Transverse colon (tissue), 4 donors: Measurements from ENCODE around the gene LETM1. TPM values are rescaled to one million over a fixed set of nuclear protein-coding genes. Genes with fewer than 3 reads are reported as not detected.

Source experiments
- DNase-seq: peaks from one replicate; pipeline ENCODE4 v3.0.0-alpha.2; 2019
- H3K27ac ChIP-seq, 4 donors: fragments of 200-600 bp; sonication (generic); 2 replicates each; pipeline ENCODE4 v1.5.1; 2016 to 2018; ENCODE audit warnings: inconsistent platforms in 4 of 4
- H3K27me3 ChIP-seq: fragments of 200-600 bp; sonication (generic); 2 replicates; pipeline ENCODE4 v1.5.1; 2017; ENCODE audit warnings: inconsistent platforms
- H3K36me3 ChIP-seq, 4 donors: fragments of 200-600 bp; sonication (generic); 2 replicates each; pipeline ENCODE4 v1.5.1; 2017 to 2019; ENCODE audit warnings: inconsistent platforms in 4 of 4
- H3K4me1 ChIP-seq, 4 donors: fragments of 200-600 bp; sonication (generic); 2 replicates each; pipeline ENCODE4 v1.5.1; 2017 to 2020; ENCODE audit warnings: inconsistent platforms in 4 of 4
- H3K4me3 ChIP-seq, 4 donors: fragments of 200-600 bp; sonication (generic); 1 replicate in 1 of 4; 2 replicates in 3 of 4; pipeline versions ENCODE4 v1.5.1 to v1.6.1; 2017 to 2019; ENCODE audit warnings: inconsistent platforms in 4 of 4
- H3K9me3 ChIP-seq, 2 donors: fragments of 200-600 bp; sonication (generic); 2 replicates each; pipeline ENCODE4 v1.5.1; 2017 to 2019; ENCODE audit warnings: inconsistent platforms in 2 of 2
- CTCF ChIP-seq, 5 experiments: fragments of 200-600 bp in 3 of 5; fragments of 450-650 bp in 2 of 5; sonication (generic) in 3 of 5; IDR thresholded peaks; 1 replicate in 2 of 5; 2 replicates in 3 of 5; pipeline ENCODE4 v1.5.1; 2016 to 2017; ENCODE audit warnings: antibody characterized with exemption in 5 of 5, inconsistent platforms in 3 of 5, mild to moderate bottlenecking in 2 of 5, moderate library complexity in 1 of 5
- EP300 ChIP-seq: sonication (generic); formaldehyde crosslinking; IDR thresholded peaks from one replicate; pipeline ENCODE4 v1.6.1; 2017; ENCODE audit warnings: antibody characterized with exemption, low read depth
- POLR2A ChIP-seq: fragments of 450-650 bp; IDR thresholded peaks from one replicate; pipeline ENCODE4 v1.6.1; 2016; ENCODE audit warnings: antibody characterized with exemption, mild to moderate bottlenecking, moderate library complexity
- POLR2AphosphoS5 ChIP-seq, 3 donors: sonication (generic); formaldehyde crosslinking; IDR thresholded peaks; one replicate each; pipeline ENCODE4 v1.6.1; 2016; ENCODE audit warnings: antibody characterized with exemption in 3 of 3
- whole genome bisulfite sequencing, 2 donors: methylation state at CpG; one replicate each; pipeline ENCODE4 v1.1.5; 2018; ENCODE audit warnings: low coverage in 1 of 2; 5-methylcytosine and 5-hydroxymethylcytosine counted together
- in situ Hi-C, 4 donors: fragments of 200-750 bp; cut with MboI; loops; one replicate each; pipeline versions ENCODE4 v1.15.0 to v1.15.1; 2017; ENCODE audit warnings: low sequenced_read_pairs in 3 of 4, low pct_ligation_motif_present in 1 of 4, low pct_unique_long_range_greater_than_20kb in 1 of 4
- intact Hi-C: fragments of 100-400 bp; cut with DNase I; formaldehyde crosslinking; loops from one replicate; pipeline ENCODE4 v1.15.1; 2023; ENCODE audit warnings: low total_unique reads
- total RNA-seq, 4 donors: library from RNA; depleted of rRNA; stranded (reverse); fragments of >200 nt; gene quantifications; one replicate each; pipeline ENCODE4 v1.1.0, GENCODE V29; 2016

The LETM1 gene
- total RNA-seq, 4 donors from 2014 or later, result 173 to 469 (median 243) TPM

GRCh38 chr4:1815997-1816860 lies 39.7 kb downstream of the LETM1 start:
- Histone ChIP-seq H3K27ac (no peak overlapping the region), H3K36me3 (peaks cover 0 to 39% (median 21%) of the 10 kb centered on the region in 4 donors), H3K9me3 (no peaks in the 10 kb centered on the region), H3K4me3 (no peak overlapping the region), H3K27me3 (no peaks in the 10 kb centered on the region), H3K4me1 (no peaks in the 10 kb centered on the region)
- no peak for TF ChIP-seq POLR2A
- TF ChIP-seq CTCF (IDR thresholded peaks at IDR 0.05), result no peak
- no peak for TF ChIP-seq EP300
- TF ChIP-seq POLR2AphosphoS5 (IDR thresholded peaks at IDR 0.05), result no peak
- in situ Hi-C loops (loop anchor here in 2 of 4 donors (10.0 to 25.0 kb wide), 3 partner anchors 61 to 371 kb away; no protein-coding TSS in a partner anchor), intact Hi-C loops (no loop called here)
- DNase-seq, result no peak
- WGBS, 2 donors, result 69 to 90% methylated on average over 8 to 25 of the region's 25 CpGs

- TF ChIP-seq POLR2AphosphoS5 (IDR thresholded peaks at IDR 0.05) (no peak), POLR2A (no peak), EP300 (no peak), CTCF (IDR thresholded peaks at IDR 0.05) (no peak)
- H3K27me3 ChIP-seq, result no peaks in the 10 kb centered on the region
- no peaks in the 10 kb centered on the region for H3K9me3 ChIP-seq
- no peak overlapping the region for H3K4me3 ChIP-seq
- no peak overlapping the region for H3K27ac ChIP-seq
- in situ Hi-C loops (loop anchor here in 2 of 4 donors (10.0 to 25.0 kb wide), 3 partner anchors 61 to 372 kb away; no protein-coding TSS in a partner anchor), intact Hi-C loops (no loop called here)
- WGBS, 2 donors, result 94% methylated on average over 8 to 34 of the region's 34 CpGs
- H3K36me3 ChIP-seq, result peaks cover 0 to 39% (median 21%) of the 10 kb centered on the region in 4 donors
- DNase-seq, result no peak
- H3K4me1 ChIP-seq, result no peaks in the 10 kb centered on the region
Observed at GRCh38 chr4:1815096-1815996, 40.6 kb downstream of the LETM1 start.

GRCh38 chr4:1814453-1814852 lies 41.5 kb downstream of the LETM1 start:
- no peak for DNase-seq
- Histone ChIP-seq H3K27me3 (no peaks in the 10 kb centered on the region), H3K9me3 (no peaks in the 10 kb centered on the region), H3K4me1 (no peaks in the 10 kb centered on the region), H3K27ac (no peak overlapping the region), H3K36me3 (peaks cover 0 to 39% (median 20%) of the 10 kb centered on the region in 4 donors), H3K4me3 (no peak overlapping the region)
- 88% methylated on average over 8 of the region's 8 CpGs; no CpG with 5 or more reads in 1 of the 2 donors for WGBS, 2 donors
- intact Hi-C loops (loop anchor here (5.0 kb wide), 1 partner anchor 67 kb away; no protein-coding TSS in a partner anchor), in situ Hi-C loops (loop anchor here in 2 of 4 donors (10.0 to 25.0 kb wide), 3 partner anchors 60 to 373 kb away; no protein-coding TSS in a partner anchor)
- TF ChIP-seq POLR2AphosphoS5 (IDR thresholded peaks at IDR 0.05) (no peak), POLR2A (no peak), CTCF (IDR thresholded peaks at IDR 0.05) (no peak), EP300 (no peak)
